Endothelial cell of umbilical vein (primary cell): ENCODE measurements around the gene MAB21L2. TPM values are rescaled to one million over a fixed set of nuclear protein-coding genes. Genes with fewer than 3 reads are reported as not detected.

Source experiments
- BruUV-seq: library from RNA; stranded (reverse); fragments of 400-500 nt; replicated peaks from 2 replicates; lab custom pipeline; 2021; lab: Mats Ljungman, UMichigan
- CTCF ChIA-PET: fragments of 300-600, 350-600 bp; sonication (Branson Sonifier 250); formaldehyde crosslinking; loops from one replicate; lab custom pipeline; 2021; ENCODE audit warnings: antibody characterized with exemption, inconsistent platforms; lab: Charles Lee
- POLR2A ChIA-PET: fragments of 300-600, 350-600 bp; sonication (Branson Sonifier 250); formaldehyde crosslinking; loops from one replicate; lab custom pipeline; 2021; ENCODE audit warnings: antibody characterized with exemption, inconsistent platforms; lab: Charles Lee
- DNase-seq: peaks from one replicate; pipeline ENCODE4 v3.0.0-alpha.2; 2011; ENCODE audit warnings: low read depth, low spot score
- FAIRE-seq: peaks from 2 replicates; lab custom pipeline; 2011; peaks lifted over from hg19 to GRCh38; lab: Jason Lieb, UNC
- H2AFZ ChIP-seq: 2 replicates; pipeline ENCODE4 v1.6.0; 2012; ENCODE audit warnings: low read depth, low read length, control low read depth, inconsistent platforms
- H3K27ac ChIP-seq: 2 replicates; pipeline ENCODE4 v1.5.1; 2011; ENCODE audit warnings: low read depth, mild to moderate bottlenecking, control low read depth, low read length, moderate library complexity; ENCODE audit not compliant: insufficient read depth
- H3K27me3 ChIP-seq, 2 experiments: 2 replicates each; pipeline versions ENCODE4 v1.6.0 to v1.6.1; 2011; ENCODE audit warnings: low read length in 2 of 2, mixed read lengths in 1 of 2; ENCODE audit not compliant: control insufficient read depth in 2 of 2, insufficient read depth in 2 of 2
- H3K36me3 ChIP-seq, 2 experiments: 2 replicates in 1 of 2; 3 replicates in 1 of 2; pipeline ENCODE4 v1.5.1; 2011; ENCODE audit warnings: low read length in 2 of 2, mild to moderate bottlenecking in 1 of 2, moderate library complexity in 1 of 2; ENCODE audit not compliant: control insufficient read depth in 2 of 2, insufficient read depth in 2 of 2; ENCODE audit errors: extremely low read depth in 1 of 2
- H3K4me1 ChIP-seq: 3 replicates; pipeline ENCODE4 v1.5.1; 2011; ENCODE audit warnings: mild to moderate bottlenecking, low read length; ENCODE audit not compliant: control insufficient read depth, insufficient read depth; ENCODE audit errors: extremely low read depth
- H3K4me2 ChIP-seq: 2 replicates; pipeline ENCODE4 v1.6.1; 2011; ENCODE audit warnings: low read length, control low read depth, mixed read lengths; ENCODE audit not compliant: insufficient read depth
- H3K4me3 ChIP-seq, 3 experiments: fragments of 200-600 bp in 1 of 3; sonication (generic), shearing (Covaris generic) in 1 of 3; replicated peaks in 1 of 3; 2 replicates each; pipeline ENCODE4 v1.5.1; 2011 to 2016; ENCODE audit warnings: control low read depth in 3 of 3, low read length in 3 of 3, mild to moderate bottlenecking in 2 of 3, inconsistent platforms in 1 of 3, low read depth in 1 of 3, moderate library complexity in 1 of 3; ENCODE audit not compliant: insufficient read depth in 1 of 3
- H3K79me2 ChIP-seq: 2 replicates; pipeline ENCODE4 v1.6.0; 2012; ENCODE audit warnings: low read length, inconsistent platforms; ENCODE audit not compliant: control insufficient read depth, insufficient read depth
- H3K9ac ChIP-seq: replicated peaks from 2 replicates; pipeline ENCODE3; 2011; ENCODE audit warnings: low read length, control low read depth; ENCODE audit not compliant: insufficient read depth; ENCODE audit errors: extremely low read depth
- H3K9me1 ChIP-seq: replicated peaks from 3 replicates; pipeline ENCODE4 v1.6.0; 2011; ENCODE audit warnings: mild to moderate bottlenecking, low read length; ENCODE audit not compliant: control insufficient read depth, insufficient read depth; ENCODE audit errors: extremely low read depth
- H3K9me3 ChIP-seq: replicated peaks from 2 replicates; pipeline ENCODE4 v1.5.1; 2012; ENCODE audit warnings: low read length, inconsistent platforms; ENCODE audit not compliant: control insufficient read depth, insufficient read depth
- H4K20me1 ChIP-seq: replicated peaks from 2 replicates; pipeline ENCODE3; 2011; ENCODE audit warnings: mild to moderate bottlenecking, low read length; ENCODE audit not compliant: control insufficient read depth, insufficient read depth; ENCODE audit errors: extremely low read depth
- EZH2 ChIP-seq: IDR thresholded peaks from 2 replicates; pipeline ENCODE4 v1.6.1; 2012; ENCODE audit warnings: borderline replicate concordance, low read depth, mild to moderate bottlenecking, moderate library complexity, low read length, inconsistent platforms; ENCODE audit not compliant: severe bottlenecking
- GATA2 ChIP-seq: IDR thresholded peaks from 2 replicates; pipeline ENCODE4 v1.7.0; 2011; ENCODE audit warnings: low read depth, mild to moderate bottlenecking, moderate library complexity, mixed read lengths, low read length; ENCODE audit not compliant: insufficient read length, insufficient read depth
- MYC ChIP-seq: IDR thresholded peaks from one replicate; pipeline ENCODE4 v1.6.1; 2011; ENCODE audit warnings: mild to moderate bottlenecking, low read depth, low read length
- POLR2A ChIP-seq: IDR thresholded peaks from 2 replicates; pipeline ENCODE4 v1.6.1; 2012; ENCODE audit warnings: low read depth, mild to moderate bottlenecking, control low read depth, low read length
- POLR2AphosphoS5 ChIP-seq: IDR thresholded peaks from 2 replicates; pipeline ENCODE4 v1.6.1; 2012; ENCODE audit warnings: low read depth, mild to moderate bottlenecking, control low read depth, low read length, moderate library complexity; ENCODE audit not compliant: insufficient read depth
- dilution Hi-C: fragments of 300-500 bp; cut with MboI; formaldehyde crosslinking; loops from one replicate; pipeline ENCODE4 v1.15.0; 2019; ENCODE audit warnings: low sequenced_read_pairs; ENCODE audit not compliant: extremely low pct_ligation_motif_present
- intact Hi-C: fragments of 100-400 bp; cut with micrococcal nuclease; formaldehyde crosslinking; loops from one replicate; pipeline ENCODE4 v1.10.0; 2022
- polyA plus RNA-seq, 4 experiments: library from polyadenylated mRNA; depleted of rRNA in 3 of 4; stranded (reverse) in 3 of 4; unstranded in 1 of 4; fragments of >200 nt; gene quantifications; 2 replicates each; pipeline versions ENCODE4 v1.2.1 to v1.2.3, GENCODE V29; 2011 to 2012; ENCODE audit warnings: missing spikeins in 1 of 4
- total RNA-seq: library from RNA; stranded (reverse); gene quantifications from 2 replicates; pipeline ENCODE4 v1.2.3, GENCODE V29; 2021
- TF ChIP-seq, protein P1 (sequence below), 2 donors: IDR thresholded peaks; 1 replicate in 1 of 2; 2 replicates in 1 of 2; pipeline ENCODE4 v1.5.1; 2011; ENCODE audit warnings: low read length in 2 of 2, mild to moderate bottlenecking in 2 of 2, moderate library complexity in 2 of 2, control low read depth in 1 of 2, inconsistent platforms in 1 of 2, low read depth in 1 of 2; ENCODE audit not compliant: insufficient read depth in 1 of 2; ENCODE audit errors: extremely low read depth in 1 of 2

The MAB21L2 gene
- total and polyA plus RNA-seq, 2 donors (not counting 3 experiments of a cell fraction or from before 2014, with no cell fraction given) = not detected

DNA sequence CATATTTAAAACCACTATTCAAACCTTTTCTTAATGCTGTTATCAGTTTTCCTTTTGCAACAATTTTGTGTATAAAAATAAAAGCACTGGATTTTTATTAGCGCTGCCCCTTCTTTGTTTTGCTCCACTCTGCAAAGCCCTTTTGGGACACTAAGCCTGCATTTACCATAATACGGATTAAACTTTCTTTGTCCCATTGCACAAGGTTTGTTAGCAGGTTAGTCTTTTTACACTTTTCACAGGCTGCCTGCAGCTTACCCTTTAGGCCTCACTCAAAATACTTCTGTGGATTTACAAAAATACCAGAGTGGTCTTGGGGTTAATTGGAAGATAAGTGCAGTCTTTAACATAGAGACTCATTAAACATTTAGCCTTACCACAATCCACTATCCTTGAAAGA lies 35.7 kb upstream of the MAB21L2 start:
- no peaks in the 10 kb centered on the region for H3K27me3 ChIP-seq
- dilution Hi-C loops (no loop called here), intact Hi-C loops (no loop called here)
- no peak overlapping the region for H2AFZ ChIP-seq
- H3K36me3 ChIP-seq = no peaks in the 10 kb centered on the region
- no peak overlapping the region for H3K4me2 ChIP-seq
- H3K4me3 ChIP-seq = no peak overlapping the region
- FAIRE-seq (no peak), DNase-seq (no peak)
- no peak overlapping the region for H3K27ac ChIP-seq
- BruUV-seq = no TSS peak
- H3K79me2 ChIP-seq = no peaks in the 10 kb centered on the region
- H3K9me3 ChIP-seq = no peaks in the 10 kb centered on the region
- no peaks in the 10 kb centered on the region for H3K4me1 ChIP-seq
- H3K9me1 ChIP-seq = no peaks in the 10 kb centered on the region
- no peak overlapping the region for H3K9ac ChIP-seq
- CTCF ChIA-PET = interaction anchor here (0.9 to 3.3 kb wide), 4 partner anchors 10 to 248 kb away, joined by 3 to 6 read pairs (median 3); no protein-coding TSS in a partner anchor
- H4K20me1 ChIP-seq = no peaks in the 10 kb centered on the region
- TF ChIP-seq POLR2A (no peak), POLR2AphosphoS5 (no peak), EZH2 (no peak), GATA2 (no peak), MYC (no peak)
- TF ChIP-seq, protein P1, sequence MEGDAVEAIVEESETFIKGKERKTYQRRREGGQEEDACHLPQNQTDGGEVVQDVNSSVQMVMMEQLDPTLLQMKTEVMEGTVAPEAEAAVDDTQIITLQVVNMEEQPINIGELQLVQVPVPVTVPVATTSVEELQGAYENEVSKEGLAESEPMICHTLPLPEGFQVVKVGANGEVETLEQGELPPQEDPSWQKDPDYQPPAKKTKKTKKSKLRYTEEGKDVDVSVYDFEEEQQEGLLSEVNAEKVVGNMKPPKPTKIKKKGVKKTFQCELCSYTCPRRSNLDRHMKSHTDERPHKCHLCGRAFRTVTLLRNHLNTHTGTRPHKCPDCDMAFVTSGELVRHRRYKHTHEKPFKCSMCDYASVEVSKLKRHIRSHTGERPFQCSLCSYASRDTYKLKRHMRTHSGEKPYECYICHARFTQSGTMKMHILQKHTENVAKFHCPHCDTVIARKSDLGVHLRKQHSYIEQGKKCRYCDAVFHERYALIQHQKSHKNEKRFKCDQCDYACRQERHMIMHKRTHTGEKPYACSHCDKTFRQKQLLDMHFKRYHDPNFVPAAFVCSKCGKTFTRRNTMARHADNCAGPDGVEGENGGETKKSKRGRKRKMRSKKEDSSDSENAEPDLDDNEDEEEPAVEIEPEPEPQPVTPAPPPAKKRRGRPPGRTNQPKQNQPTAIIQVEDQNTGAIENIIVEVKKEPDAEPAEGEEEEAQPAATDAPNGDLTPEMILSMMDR (IDR thresholded peaks at IDR 0.05; ENCODE audit: extremely low read depth in 1 of 2, insufficient read depth in 1 of 2, low read depth in 1 of 2, low read length in 2 of 2) = no peak
- POLR2A ChIA-PET = no interaction called here
